Renal pelvis (tissue), 12 donors: Measurements from ENCODE around the gene SSR1. TPM values are rescaled to one million over a fixed set of nuclear protein-coding genes. Genes with fewer than 3 reads are reported as not detected.
"Not testable (repeated sequence)": the region's sequence is repeated elsewhere in the genome, so short reads cannot be mapped to it uniquely, and the experiment has no call there.

Source experiments
- DNase-seq: peaks from one replicate; pipeline ENCODE4 v3.0.0-alpha.2; 2013
- long read RNA-seq, 16 experiments: transcript quantifications; one replicate each; lab custom pipeline, GENCODE V29; 2026
- polyA plus RNA-seq, 3 donors: library from polyadenylated mRNA; unstranded; fragments of 120-200 nt; gene quantifications; one replicate each; pipeline ENCODE4 v1.2.1, GENCODE V29; 2013; ENCODE audit not compliant: insufficient read length in 3 of 3

Gene SSR1
- polyA plus RNA-seq, result 100 to 1,000 TPM; 109 to 135 (median 123) TPM
- long read RNA-seq, donor 1, full-length matches to known transcripts, result 19 of 19 reads
- long read RNA-seq, donor 1, partial matches to known transcripts, result 0 of 19 reads
- long read RNA-seq, donor 1, other reads (novel, unspliced or antisense), result 0 of 19 reads
- long read RNA-seq, donor 2, full-length matches to known transcripts, result 26 of 26 reads
- long read RNA-seq, donor 2, partial matches to known transcripts, result 0 of 26 reads
- long read RNA-seq, donor 2, other reads (novel, unspliced or antisense), result 0 of 26 reads
- long read RNA-seq, donor 3, full-length matches to known transcripts, result 22 of 93 reads
- long read RNA-seq, donor 3, partial matches to known transcripts, result 71 of 93 reads
- long read RNA-seq, donor 3, other reads (novel, unspliced or antisense), result 0 of 93 reads
- long read RNA-seq, donor 4, full-length matches to known transcripts, result 31 of 31 reads
- long read RNA-seq, donor 4, partial matches to known transcripts, result 0 of 31 reads
- long read RNA-seq, donor 4, other reads (novel, unspliced or antisense), result 0 of 31 reads
- long read RNA-seq, donor 5, full-length matches to known transcripts, result 14 of 14 reads
- long read RNA-seq, donor 5, partial matches to known transcripts, result 0 of 14 reads
- long read RNA-seq, donor 5, other reads (novel, unspliced or antisense), result 0 of 14 reads
- long read RNA-seq, donor 6, full-length matches to known transcripts, result 23 of 23 reads
- long read RNA-seq, donor 6, partial matches to known transcripts, result 0 of 23 reads
- long read RNA-seq, donor 6, other reads (novel, unspliced or antisense), result 0 of 23 reads
- long read RNA-seq, donor 7, full-length matches to known transcripts, result 32 of 37 reads
- long read RNA-seq, donor 7, partial matches to known transcripts, result 5 of 37 reads
- long read RNA-seq, donor 7, other reads (novel, unspliced or antisense), result 0 of 37 reads
- long read RNA-seq, donor 8, full-length matches to known transcripts, result 16 of 16 reads
- long read RNA-seq, donor 8, partial matches to known transcripts, result 0 of 16 reads
- long read RNA-seq, donor 8, other reads (novel, unspliced or antisense), result 0 of 16 reads
- long read RNA-seq, donor 9, full-length matches to known transcripts, result 30 of 35 reads
- long read RNA-seq, donor 9, partial matches to known transcripts, result 5 of 35 reads
- long read RNA-seq, donor 9, other reads (novel, unspliced or antisense), result 0 of 35 reads
- long read RNA-seq, donor 10, full-length matches to known transcripts, result 14 of 31 reads
- long read RNA-seq, donor 10, partial matches to known transcripts, result 17 of 31 reads
- long read RNA-seq, donor 10, other reads (novel, unspliced or antisense), result 0 of 31 reads
- long read RNA-seq, donor 11, full-length matches to known transcripts, result 25 of 25 reads
- long read RNA-seq, donor 11, partial matches to known transcripts, result 0 of 25 reads
- long read RNA-seq, donor 11, other reads (novel, unspliced or antisense), result 0 of 25 reads
- long read RNA-seq, donor 12, full-length matches to known transcripts, result 32 of 88 reads
- long read RNA-seq, donor 12, partial matches to known transcripts, result 46 of 88 reads
- long read RNA-seq, donor 12, other reads (novel, unspliced or antisense), result 10 of 88 reads
- long read RNA-seq, donor 13, full-length matches to known transcripts, result 17 of 17 reads
- long read RNA-seq, donor 13, partial matches to known transcripts, result 0 of 17 reads
- long read RNA-seq, donor 13, other reads (novel, unspliced or antisense), result 0 of 17 reads
- long read RNA-seq, donor 14, full-length matches to known transcripts, result 52 of 71 reads
- long read RNA-seq, donor 14, partial matches to known transcripts, result 19 of 71 reads
- long read RNA-seq, donor 14, other reads (novel, unspliced or antisense), result 0 of 71 reads
- long read RNA-seq, donor 15, full-length matches to known transcripts, result 29 of 29 reads
- long read RNA-seq, donor 15, partial matches to known transcripts, result 0 of 29 reads
- long read RNA-seq, donor 15, other reads (novel, unspliced or antisense), result 0 of 29 reads
- long read RNA-seq, donor 16, full-length matches to known transcripts, result 28 of 28 reads
- long read RNA-seq, donor 16, partial matches to known transcripts, result 0 of 28 reads
- long read RNA-seq, donor 16, other reads (novel, unspliced or antisense), result 0 of 28 reads

DNA sequence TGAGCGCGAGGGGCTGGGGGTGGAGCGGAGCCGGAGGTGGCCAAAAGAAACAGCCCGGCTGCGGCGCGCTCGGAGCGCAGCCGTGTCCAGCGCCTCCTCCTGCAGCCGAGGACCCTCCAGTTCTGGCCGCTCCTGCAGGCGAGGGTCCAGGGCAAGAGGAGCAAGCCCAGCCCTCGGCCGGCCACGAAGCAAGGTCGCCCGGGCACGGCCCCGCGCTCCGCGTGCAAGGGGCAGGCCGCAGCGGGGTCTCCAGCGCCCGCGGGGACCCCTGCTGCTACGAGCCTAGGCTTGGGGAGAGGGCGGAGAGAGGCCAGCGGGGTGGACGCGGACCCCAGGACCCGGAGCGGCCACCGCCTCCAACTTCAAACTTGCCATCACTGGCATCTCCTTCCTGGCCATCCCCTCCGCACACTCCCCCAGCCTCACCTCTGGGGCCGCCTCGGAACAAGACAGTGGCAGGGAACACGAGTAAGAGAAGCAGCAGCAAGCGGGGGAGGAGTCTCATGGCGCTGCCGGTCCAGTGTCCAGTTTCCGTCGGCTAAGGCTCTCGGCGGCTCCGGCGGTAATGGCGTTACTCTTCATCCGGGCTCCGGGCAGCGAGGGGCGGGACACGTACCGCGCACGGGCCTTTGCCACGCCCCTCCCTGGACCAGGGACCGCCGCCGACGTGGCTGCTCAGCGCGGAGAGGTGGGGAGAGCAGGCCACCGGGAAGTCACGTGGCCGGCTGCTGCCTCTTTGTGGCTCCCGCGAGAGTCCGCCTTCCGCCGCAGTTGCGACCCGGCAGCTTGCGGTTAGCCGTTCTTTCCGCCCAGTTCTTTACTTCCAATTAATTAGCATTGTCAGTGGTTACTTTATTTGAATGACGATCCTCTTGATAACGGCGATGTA, at the start of gene SSR1:
TSS of gene SSR1 (minus strand) at position 584 of the 889 bp plus-strand sequence. CDS start at position 505, 79 bp downstream.
- DNase-seq, result peak; percentile 97

DNA sequence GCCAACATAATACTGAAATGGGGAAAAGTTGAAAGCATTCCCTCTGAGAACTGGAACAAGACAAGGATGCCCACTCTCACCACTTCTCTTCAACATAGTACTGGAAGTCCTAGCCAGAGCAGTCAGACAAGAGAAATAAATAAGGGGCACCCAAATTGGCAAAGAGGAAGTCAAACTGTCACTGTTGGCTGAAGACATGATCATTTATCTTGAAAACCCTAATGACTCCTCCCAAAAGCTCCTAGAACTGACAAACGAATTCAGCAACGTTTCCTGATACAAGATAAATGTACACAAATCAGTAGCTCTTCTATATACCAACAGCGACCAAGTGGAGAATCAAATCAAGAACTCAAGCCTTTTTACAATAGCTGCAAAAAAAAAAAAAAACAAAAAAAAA, 38.9 kb upstream of the SSR1 start:
- DNase-seq, result not testable (repeated sequence)

DNA sequence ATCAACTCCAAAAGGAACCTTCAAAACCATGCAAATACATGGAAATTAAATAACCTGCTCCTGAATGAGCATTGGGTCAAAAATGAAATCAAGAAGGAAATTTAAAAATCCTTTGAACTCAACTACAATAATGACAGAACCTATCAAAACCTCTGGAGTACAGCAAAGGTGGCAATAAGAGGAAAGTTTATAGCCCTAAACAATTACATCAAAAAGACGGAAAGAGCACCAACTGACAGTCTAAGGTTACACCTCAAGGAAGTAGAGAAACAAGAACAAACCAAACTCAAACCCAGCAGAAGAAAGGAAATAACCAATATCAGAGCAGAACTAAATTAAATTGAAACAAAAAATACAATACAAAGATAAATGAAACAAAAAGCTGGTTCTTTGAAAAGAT, 37.6 kb upstream of the SSR1 start:
- DNase-seq, result not testable (repeated sequence)

DNA sequence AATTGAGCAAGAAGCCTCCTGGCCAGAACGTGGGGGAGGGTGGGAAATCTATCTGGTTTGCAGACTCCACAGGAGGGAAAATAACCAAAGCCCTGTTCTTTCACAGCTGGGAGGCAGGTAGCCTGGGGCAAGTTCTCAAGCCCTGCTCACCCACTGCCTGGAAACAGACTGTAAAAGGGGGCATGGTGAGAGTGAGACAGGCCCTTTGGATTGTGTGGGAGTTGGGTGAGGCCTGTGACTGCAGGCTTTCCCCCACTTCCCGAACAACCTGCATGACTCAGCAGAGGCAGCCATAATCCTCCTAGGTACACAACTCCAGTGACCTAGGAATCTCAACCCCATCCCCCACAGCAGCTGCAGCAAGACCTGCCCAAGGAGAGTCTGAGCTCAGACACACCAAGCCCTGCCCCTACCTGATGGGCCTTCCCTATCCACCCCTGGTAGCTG, 34.6 kb upstream of the SSR1 start:
- not testable (repeated sequence) for DNase-seq

DNA sequence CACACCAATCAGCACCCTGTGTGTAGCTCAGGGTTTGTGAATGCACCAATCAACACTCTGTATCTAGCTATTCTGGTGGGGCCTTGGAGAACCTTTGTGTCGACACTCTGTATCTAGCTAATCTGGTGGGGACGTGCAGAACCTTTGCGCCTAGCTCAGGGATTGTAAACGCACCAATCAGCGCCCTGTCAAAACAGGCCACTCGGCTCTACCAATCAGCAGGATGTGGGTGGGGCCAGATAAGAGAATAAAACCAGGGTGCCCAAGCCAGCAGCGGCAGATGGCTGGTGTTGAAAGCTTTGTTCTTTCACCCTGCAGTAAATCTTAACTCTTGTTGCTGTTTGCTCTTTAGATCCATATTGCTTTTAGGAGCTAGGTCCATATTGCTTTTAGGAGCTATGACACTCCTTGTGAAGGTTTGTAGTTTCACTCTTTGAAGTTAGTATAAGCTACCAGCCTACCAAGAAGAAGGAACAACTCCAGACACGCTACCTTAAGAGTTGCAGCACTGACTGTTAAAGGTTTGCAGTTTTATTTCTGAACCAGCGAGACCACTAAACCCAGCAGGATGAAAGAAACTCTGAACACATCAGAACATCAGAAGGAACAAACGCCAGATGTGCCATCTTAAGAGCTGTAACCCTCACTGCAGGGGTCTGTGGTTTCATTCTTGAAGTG, 31.9 kb upstream of the SSR1 start:
- not testable (repeated sequence) for DNase-seq

DNA sequence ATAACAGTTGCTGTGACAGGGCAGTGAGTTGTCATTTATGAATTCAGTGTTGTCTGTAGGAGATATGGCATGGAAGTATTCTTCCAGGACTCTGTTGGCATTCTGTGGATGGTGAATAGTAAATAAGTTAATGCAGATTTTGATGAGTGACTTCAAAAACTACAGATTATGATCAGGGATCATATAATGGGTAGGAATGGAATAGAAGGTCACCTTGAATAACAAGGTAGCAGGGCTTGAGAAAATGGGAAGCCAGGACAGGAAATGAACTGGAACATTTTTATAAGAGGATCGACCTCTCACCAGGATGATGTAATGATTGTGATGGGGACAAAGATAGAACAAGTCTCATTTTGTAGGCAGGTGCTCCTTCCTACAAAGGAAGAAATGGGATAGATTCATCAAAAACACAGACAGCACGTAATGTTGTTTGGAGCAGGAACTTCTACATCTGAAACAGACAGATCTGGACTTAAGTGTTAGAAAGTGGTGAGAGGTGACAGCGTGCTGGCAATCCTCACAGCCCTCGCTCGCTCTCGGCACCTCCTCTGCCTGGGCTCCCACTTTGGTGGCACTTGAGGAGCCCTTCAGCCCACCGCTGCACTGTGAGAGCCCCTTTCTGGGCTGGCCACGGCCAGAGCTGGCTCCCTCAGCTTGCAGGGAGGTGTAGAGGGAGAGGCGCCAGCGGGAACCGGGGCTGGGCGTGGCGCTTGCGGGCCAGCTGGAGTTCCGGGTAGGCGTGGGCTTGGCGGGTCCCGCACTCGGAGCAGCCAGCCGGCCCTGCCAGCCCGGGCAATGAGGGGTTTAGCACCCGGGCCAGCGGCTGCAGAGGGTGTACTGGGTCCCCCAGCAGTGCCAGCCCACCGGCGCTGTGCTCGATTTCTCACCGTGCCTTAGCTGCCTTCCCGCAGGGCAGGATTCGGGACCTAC, 30.8 kb upstream of the SSR1 start:
- DNase-seq, result no peak

DNA sequence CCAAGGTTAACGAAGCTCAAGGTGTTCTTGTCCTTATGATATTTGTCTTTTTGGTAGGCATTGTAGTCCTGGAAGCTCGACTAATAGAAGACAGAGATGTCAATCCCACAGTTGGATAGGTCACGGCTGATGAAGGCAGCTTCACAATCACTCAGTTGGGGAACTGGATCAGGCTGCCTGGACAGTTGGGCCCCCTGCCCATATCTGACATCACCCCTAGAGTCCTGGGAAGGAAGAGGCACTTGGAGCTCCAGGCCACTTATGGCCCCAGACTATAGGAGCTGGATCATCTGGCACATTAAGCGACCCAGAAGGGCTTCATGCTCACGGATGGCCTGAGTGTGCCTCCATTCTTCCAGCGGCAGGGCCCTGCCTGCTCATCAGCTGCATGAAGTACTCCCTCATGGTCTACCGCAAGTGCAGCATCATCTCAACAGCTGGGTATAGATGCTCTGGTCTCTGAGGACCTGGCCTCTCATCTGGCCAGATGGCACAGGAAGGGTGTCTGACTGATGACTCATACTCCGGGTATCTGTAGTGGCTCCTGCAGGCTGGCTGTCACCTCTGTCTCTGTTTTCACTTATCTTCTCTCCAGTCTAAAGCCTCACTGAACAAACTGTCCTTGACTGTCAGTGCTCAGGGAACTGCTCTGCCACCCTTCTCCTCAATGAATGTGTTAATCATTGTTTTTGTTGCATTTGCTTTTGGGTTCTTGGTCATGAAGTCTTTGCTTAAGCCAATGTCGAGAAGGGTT, 29.2 kb upstream of the SSR1 start:
- DNase-seq, result no peak

DNA sequence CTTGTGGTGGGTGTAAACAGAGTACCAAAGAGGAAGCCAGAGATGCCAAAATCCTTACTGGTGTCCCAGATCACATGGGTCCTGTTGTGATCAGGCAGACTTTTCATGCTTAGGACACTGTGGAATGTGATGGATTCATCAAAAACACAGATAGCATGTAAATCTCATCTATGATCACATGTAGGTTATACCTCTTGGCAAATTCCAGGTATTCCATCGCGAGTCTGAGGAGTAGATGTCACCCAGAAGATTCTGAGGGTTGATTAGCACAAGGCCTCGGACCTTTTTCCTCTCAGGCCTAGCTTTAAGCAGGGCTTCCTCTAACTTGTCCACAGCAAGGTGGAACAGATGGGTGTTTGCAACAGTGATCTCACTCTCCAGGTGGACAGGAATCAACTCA, 28.3 kb upstream of the SSR1 start:
- DNase-seq, result no peak

DNA sequence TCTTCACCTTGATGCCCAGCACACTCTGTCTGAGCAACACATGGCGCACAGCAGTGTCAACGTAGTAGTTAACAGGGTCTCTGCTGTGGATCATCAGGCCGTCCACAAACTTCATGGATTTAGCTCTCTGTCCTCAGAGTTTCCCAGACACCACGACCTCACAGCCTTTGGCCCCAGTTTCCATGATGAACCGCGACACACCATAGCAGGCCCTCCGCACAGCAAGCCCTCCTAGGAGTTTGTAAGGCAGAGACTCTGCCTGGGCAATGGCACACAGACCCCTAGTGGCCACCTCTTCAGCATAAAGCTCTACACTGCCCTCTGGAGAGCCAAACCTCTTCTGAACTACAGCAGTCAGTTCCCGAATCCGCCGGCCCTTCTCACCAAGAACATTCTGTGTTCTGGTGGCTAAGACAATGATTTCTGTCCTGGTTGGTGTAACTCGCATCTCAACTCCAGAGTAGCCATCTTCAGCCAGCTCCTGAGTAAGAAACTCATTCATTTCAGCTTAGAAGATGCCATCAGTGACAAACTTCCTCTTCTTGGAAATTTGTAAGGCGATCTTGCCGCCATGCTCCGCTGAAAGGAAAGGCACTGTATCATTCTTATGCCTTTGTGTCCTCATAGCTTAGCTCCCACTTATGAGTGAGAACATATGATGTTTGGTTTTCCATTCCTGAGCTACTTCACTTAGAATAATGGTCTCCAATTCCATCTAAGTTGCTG, 26.2 kb upstream of the SSR1 start:
- DNase-seq, result not testable (repeated sequence)

DNA sequence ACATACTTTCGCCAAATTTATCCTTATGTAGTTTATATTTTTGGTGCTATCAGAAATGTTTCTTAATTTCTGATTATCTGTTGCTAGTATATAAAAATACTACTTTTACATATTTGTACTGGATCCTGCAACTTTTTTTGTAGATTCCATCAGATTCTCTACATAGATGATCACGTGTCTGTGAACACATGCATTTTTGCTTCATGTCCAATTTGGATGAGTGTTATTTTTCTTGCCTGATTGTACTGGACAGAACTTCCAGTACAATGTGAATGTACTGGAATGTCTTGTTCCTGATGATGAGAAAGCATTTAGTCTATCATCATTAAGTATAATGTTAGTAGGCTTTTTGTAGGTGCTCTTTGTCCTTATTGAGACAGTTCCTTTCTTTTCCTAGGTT, 25.0 kb upstream of the SSR1 start:
- DNase-seq, result no peak

DNA sequence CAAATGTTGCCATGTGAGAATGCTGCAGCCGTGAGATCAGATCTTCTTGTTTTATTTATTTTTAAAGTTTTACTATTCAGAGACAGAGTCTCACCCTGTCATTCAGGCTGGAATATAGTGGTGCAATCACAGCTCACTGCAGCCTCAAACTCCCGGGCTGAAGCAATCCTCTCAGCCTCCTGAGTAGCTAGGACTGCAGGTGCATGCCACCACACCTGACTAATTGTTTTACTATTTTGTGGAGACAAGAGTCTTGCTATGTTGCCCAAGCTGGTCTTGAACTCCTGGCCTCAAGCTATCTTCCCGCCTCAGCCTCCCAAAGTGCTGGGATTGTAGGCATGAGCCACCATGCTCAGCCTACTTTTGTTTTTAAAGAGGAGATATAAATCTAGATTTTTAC, 22.5 kb upstream of the SSR1 start:
- DNase-seq, result no peak

DNA sequence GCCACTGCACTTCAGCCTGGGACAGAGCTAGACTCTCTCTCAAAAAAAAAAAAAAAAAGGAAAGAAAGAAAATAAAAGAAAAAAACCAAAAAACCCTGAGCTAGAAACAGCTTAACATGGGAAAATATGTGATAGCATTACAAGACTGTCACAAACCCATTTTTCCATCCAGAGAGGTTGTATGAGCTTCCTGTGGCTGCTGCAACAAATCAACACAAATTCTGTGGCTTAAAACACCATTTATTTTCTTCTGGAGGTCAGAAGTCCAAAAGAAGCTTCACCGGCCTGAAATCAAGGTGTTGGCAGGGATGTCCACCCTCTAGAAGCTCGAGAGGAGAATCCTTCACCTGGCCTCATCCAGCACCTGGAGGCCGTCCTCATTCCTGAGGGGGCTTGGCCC, 21.7 kb upstream of the SSR1 start:
- no peak for DNase-seq

DNA sequence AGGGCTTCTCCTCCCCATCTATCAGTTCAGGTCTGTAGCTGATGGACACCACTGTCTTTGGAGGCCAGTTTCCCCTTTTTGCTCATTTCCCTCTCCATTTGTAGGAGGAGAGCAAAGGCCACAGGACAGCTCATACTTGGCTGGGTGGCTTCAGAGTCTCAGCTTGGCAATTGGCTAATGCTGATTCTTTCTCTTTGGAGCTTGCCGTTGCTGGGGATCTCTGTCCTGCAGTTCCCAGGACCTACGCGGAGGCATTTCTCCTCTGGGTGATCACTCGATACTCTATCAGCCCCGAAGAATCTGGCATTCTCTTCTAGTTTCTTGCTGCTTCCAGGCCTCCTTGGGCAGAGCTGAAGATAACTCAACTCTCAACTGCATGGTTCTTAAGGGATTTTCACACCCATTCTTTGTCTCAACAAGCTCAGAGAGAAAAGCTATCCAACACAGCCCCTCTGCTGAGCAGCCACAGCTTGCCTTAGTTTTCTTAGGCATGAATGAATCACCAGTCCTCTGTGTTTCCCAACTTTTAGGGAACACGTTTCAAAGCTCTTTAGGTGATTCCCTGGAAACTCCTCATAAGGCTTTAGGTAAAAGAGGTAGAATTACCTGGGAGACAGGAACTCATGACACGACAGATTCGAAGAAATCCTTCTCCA, 19.2 kb upstream of the SSR1 start:
- no peak for DNase-seq

DNA sequence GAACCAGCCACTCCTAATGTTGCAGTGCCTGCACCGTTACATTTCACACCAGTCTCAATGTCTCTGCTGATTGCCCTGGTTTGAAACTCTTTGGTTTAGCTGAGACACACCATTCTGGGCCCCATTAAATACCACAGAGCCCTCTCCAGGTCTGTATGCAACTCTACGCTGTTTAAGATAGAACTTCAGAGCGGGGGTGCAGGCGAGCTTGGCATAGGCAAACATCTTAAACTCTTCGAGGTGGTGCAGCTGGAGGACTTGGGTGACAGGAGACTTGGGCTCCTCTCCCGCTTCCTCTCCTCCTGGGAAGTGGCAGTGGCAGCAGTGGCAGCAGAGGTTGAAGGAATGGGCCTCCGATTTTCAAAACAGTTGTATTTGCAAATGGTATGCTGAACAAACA, 18.5 kb upstream of the SSR1 start:
- DNase-seq, result no peak

DNA sequence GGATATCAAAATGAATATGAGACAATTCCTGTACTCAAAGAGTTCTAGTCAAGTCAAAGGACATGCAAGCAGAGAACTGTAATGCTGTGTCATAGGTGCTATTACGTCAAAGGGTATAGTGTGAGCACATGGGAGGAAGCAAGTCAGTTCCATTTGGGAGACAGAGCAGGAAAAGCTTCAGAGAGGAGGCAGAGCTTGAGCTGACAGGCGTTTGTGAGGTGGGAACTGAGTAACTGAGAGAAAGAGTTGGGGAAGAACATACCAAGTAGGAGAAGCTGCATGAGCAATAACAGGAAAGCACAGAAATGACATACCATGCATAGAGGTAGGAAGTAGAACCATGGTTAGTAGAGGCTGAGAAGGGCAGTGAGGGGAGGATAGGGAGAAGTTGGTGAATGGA, 15.2 kb upstream of the SSR1 start:
- DNase-seq, result no peak
